ENCODE measurements around the gene CHD2.

Gene CHD2

DNA sequence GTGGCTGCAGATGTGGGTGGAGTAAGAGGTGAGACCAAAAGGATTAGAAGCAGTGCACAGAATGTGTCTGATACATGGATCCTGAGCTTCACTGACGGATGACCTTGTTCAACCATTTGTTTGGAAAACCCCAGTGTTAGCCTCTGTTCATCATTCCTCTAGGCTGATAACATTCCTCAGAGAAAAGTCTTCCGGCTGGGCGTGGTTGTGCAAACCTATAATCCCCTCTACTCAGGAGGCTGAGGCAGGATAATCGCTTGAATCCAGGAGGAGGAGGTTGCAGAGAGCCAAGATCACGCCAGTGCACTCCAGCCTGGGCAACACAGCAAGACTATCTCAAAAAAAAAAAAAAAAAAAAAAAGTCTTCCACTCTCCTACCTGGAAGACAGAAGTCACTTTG is 23.1 kb upstream of the CHD2 start (continued):
- TF ChIP-seq, protein P1, sequence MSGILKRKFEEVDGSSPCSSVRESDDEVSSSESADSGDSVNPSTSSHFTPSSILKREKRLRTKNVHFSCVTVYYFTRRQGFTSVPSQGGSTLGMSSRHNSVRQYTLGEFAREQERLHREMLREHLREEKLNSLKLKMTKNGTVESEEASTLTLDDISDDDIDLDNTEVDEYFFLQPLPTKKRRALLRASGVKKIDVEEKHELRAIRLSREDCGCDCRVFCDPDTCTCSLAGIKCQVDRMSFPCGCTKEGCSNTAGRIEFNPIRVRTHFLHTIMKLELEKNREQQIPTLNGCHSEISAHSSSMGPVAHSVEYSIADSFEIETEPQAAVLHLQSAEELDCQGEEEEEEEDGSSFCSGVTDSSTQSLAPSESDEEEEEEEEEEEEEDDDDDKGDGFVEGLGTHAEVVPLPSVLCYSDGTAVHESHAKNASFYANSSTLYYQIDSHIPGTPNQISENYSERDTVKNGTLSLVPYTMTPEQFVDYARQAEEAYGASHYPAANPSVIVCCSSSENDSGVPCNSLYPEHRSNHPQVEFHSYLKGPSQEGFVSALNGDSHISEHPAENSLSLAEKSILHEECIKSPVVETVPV (CRISPR knock-in tag; IDR thresholded peaks at IDR 0.05) = no peak
- TF ChIP-seq ZFP30 (CRISPR knock-in tag; IDR thresholded peaks at IDR 0.05) (no peak), ZNF565 (CRISPR knock-in tag; conservative IDR thresholded peaks at IDR 0.05; ENCODE audit: low read depth) (no peak), ZNF8 (CRISPR knock-in tag; IDR thresholded peaks at IDR 0.05) (no peak), TOX (CRISPR knock-in tag; IDR thresholded peaks at IDR 0.05; ENCODE audit: borderline replicate concordance) (no peak), TCF4 (CRISPR knock-in tag; IDR thresholded peaks at IDR 0.05; ENCODE audit: borderline replicate concordance) (no peak)

DNA sequence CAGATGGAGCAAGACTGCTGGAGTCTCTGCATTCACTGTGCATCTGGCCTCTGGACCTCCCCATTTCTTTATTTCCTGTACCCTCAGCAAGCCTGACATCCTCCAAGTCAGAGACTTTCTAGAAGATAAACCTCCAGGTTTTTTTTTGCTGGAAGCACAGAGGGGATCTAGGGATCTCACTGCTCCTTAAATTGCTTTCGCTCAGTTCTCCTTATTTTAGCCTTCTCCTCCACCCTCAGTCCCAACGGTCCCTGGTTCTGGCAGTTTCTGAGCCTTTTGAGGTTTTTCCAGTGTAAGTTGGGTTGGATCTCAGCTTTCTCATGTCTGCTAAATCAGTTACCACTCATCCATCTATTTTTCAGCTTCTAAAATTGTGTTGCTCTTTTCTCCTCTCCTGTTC is 22.7 kb upstream of the CHD2 start:
- ATAC-seq = no peak

More for the DNA sequence above, 22.7 kb upstream of the CHD2 start:
- TF ChIP-seq, protein P1 (CRISPR knock-in tag; IDR thresholded peaks at IDR 0.05) = no peak
- TF ChIP-seq BACH2 (CRISPR knock-in tag; IDR thresholded peaks at IDR 0.05; ENCODE audit: borderline replicate concordance) (no peak), ZNF70 (CRISPR knock-in tag; IDR thresholded peaks at IDR 0.05) (no peak), TCF4 (CRISPR knock-in tag; IDR thresholded peaks at IDR 0.05; ENCODE audit: borderline replicate concordance) (no peak), SNAI2 (CRISPR knock-in tag; IDR thresholded peaks at IDR 0.05) (no peak), PPARA (CRISPR knock-in tag; IDR thresholded peaks at IDR 0.05; ENCODE audit: borderline replicate concordance) (no peak), ARNTL (CRISPR knock-in tag; IDR thresholded peaks at IDR 0.05; ENCODE audit: borderline replicate concordance, low read depth) (no peak), ZNF565 (CRISPR knock-in tag; conservative IDR thresholded peaks at IDR 0.05; ENCODE audit: low read depth) (no peak), GLIS3 (CRISPR knock-in tag; IDR thresholded peaks at IDR 0.05) (no peak), ISL1 (CRISPR knock-in tag; IDR thresholded peaks at IDR 0.05) (no peak), RARB (CRISPR knock-in tag; IDR thresholded peaks at IDR 0.05) (no peak), ZFP3 (CRISPR knock-in tag; IDR thresholded peaks at IDR 0.05) (no peak), OSR1 (CRISPR knock-in tag; IDR thresholded peaks at IDR 0.05) (no peak)
- TF ChIP-seq, protein P2, sequence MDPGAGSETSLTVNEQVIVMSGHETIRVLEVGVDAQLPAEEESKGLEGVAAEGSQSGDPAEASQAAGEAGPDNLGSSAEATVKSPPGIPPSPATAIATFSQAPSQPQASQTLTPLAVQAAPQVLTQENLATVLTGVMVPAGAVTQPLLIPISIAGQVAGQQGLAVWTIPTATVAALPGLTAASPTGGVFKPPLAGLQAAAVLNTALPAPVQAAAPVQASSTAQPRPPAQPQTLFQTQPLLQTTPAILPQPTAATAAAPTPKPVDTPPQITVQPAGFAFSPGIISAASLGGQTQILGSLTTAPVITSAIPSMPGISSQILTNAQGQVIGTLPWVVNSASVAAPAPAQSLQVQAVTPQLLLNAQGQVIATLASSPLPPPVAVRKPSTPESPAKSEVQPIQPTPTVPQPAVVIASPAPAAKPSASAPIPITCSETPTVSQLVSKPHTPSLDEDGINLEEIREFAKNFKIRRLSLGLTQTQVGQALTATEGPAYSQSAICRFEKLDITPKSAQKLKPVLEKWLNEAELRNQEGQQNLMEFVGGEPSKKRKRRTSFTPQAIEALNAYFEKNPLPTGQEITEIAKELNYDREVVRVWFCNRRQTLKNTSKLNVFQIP (CRISPR knock-in tag; IDR thresholded peaks at IDR 0.05; ENCODE audit: borderline replicate concordance, low read depth) = no peak
- TF ChIP-seq, protein P3, sequence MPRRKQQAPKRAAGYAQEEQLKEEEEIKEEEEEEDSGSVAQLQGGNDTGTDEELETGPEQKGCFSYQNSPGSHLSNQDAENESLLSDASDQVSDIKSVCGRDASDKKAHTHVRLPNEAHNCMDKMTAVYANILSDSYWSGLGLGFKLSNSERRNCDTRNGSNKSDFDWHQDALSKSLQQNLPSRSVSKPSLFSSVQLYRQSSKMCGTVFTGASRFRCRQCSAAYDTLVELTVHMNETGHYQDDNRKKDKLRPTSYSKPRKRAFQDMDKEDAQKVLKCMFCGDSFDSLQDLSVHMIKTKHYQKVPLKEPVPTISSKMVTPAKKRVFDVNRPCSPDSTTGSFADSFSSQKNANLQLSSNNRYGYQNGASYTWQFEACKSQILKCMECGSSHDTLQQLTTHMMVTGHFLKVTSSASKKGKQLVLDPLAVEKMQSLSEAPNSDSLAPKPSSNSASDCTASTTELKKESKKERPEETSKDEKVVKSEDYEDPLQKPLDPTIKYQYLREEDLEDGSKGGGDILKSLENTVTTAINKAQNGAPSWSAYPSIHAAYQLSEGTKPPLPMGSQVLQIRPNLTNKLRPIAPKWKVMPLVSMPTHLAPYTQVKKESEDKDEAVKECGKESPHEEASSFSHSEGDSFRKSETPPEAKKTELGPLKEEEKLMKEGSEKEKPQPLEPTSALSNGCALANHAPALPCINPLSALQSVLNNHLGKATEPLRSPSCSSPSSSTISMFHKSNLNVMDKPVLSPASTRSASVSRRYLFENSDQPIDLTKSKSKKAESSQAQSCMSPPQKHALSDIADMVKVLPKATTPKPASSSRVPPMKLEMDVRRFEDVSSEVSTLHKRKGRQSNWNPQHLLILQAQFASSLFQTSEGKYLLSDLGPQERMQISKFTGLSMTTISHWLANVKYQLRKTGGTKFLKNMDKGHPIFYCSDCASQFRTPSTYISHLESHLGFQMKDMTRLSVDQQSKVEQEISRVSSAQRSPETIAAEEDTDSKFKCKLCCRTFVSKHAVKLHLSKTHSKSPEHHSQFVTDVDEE (CRISPR knock-in tag; IDR thresholded peaks at IDR 0.05) = no peak
- TF ChIP-seq, protein P4, sequence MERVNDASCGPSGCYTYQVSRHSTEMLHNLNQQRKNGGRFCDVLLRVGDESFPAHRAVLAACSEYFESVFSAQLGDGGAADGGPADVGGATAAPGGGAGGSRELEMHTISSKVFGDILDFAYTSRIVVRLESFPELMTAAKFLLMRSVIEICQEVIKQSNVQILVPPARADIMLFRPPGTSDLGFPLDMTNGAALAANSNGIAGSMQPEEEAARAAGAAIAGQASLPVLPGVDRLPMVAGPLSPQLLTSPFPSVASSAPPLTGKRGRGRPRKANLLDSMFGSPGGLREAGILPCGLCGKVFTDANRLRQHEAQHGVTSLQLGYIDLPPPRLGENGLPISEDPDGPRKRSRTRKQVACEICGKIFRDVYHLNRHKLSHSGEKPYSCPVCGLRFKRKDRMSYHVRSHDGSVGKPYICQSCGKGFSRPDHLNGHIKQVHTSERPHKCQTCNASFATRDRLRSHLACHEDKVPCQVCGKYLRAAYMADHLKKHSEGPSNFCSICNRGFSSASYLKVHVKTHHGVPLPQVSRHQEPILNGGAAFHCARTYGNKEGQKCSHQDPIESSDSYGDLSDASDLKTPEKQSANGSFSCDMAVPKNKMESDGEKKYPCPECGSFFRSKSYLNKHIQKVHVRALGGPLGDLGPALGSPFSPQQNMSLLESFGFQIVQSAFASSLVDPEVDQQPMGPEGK (CRISPR knock-in tag; IDR thresholded peaks at IDR 0.05; ENCODE audit: borderline replicate concordance) = no peak
- TF ChIP-seq, protein P5, sequence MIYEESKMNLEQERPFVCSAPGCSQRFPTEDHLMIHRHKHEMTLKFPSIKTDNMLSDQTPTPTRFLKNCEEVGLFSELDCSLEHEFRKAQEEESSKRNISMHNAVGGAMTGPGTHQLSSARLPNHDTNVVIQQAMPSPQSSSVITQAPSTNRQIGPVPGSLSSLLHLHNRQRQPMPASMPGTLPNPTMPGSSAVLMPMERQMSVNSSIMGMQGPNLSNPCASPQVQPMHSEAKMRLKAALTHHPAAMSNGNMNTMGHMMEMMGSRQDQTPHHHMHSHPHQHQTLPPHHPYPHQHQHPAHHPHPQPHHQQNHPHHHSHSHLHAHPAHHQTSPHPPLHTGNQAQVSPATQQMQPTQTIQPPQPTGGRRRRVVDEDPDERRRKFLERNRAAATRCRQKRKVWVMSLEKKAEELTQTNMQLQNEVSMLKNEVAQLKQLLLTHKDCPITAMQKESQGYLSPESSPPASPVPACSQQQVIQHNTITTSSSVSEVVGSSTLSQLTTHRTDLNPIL (CRISPR knock-in tag; IDR thresholded peaks at IDR 0.05; ENCODE audit: low read depth) = no peak
